H1 (cell line): ENCODE data around the gene MGAT5. TPM values are rescaled to one million over a fixed set of nuclear protein-coding genes. Genes with fewer than 3 reads are reported as not detected.

ENCODE experiments used
- CTCF ChIA-PET: fragments of 300-600 bp; sonication (Branson Sonifier 250); formaldehyde crosslinking; loops from one replicate; lab custom pipeline; 2021; ENCODE audit not compliant: partially characterized antibody; lab: Charles Lee
- POLR2A ChIA-PET: fragments of 300-600 bp; sonication (Branson Sonifier 250); formaldehyde crosslinking; loops from one replicate; lab custom pipeline; 2021; ENCODE audit warnings: inconsistent platforms; ENCODE audit not compliant: partially characterized antibody; lab: Charles Lee
- DNase-seq, 2 experiments: peaks; one replicate each; pipeline versions ENCODE4 v3.0.0 to v3.0.0-alpha.2; 2010 to 2022; ENCODE audit warnings: low spot score in 2 of 2, low read depth in 1 of 2, mixed read lengths in 1 of 2
- FAIRE-seq: peaks from 2 replicates; lab custom pipeline; 2011; peaks lifted over from hg19 to GRCh38; lab: Jason Lieb, UNC
- H2AFZ ChIP-seq: 2 replicates; pipeline ENCODE4 v1.8.1; 2012; ENCODE audit warnings: low read length, inconsistent platforms
- H2AK5ac ChIP-seq: 2 replicates; pipeline ENCODE4 v1.6.1; 2013; ENCODE audit warnings: low read depth, low read length
- H2BK120ac ChIP-seq: replicated peaks from 2 replicates; pipeline ENCODE3; 2013; ENCODE audit warnings: low read depth, low read length, inconsistent platforms
- H2BK12ac ChIP-seq: 2 replicates; pipeline ENCODE4 v1.6.1; 2013; ENCODE audit warnings: low read depth, low read length
- H2BK15ac ChIP-seq: 2 replicates; pipeline ENCODE4 v1.6.1; 2013; ENCODE audit warnings: low read length
- H2BK20ac ChIP-seq: 2 replicates; pipeline ENCODE4 v1.6.1; 2013; ENCODE audit warnings: low read length
- H2BK5ac ChIP-seq: 2 replicates; pipeline ENCODE4 v1.6.1; 2013; ENCODE audit warnings: low read depth, low read length
- H3K14ac ChIP-seq: 2 replicates; pipeline ENCODE4 v1.6.1; 2013; ENCODE audit warnings: inconsistent platforms; ENCODE audit not compliant: insufficient read length
- H3K18ac ChIP-seq: 2 replicates; pipeline ENCODE4 v1.6.1; 2013; ENCODE audit warnings: low read length; ENCODE audit errors: extremely low read depth
- H3K23ac ChIP-seq: 2 replicates; pipeline ENCODE4 v1.6.1; 2013; ENCODE audit warnings: inconsistent platforms; ENCODE audit not compliant: insufficient read length
- H3K23me2 ChIP-seq: 2 replicates; pipeline ENCODE4 v1.6.1; 2013; ENCODE audit warnings: low read depth, low read length
- H3K27ac ChIP-seq: 2 replicates; pipeline ENCODE4 v1.6.1; 2011; ENCODE audit warnings: low read depth, low read length, inconsistent platforms
- H3K27me3 ChIP-seq, 4 experiments: replicated peaks in 1 of 4; 1 replicate in 1 of 4; 2 replicates in 3 of 4; pipeline versions ENCODE4 v1.6.1 to v1.8.1; 2011 to 2013; ENCODE audit warnings: low read length in 3 of 4, mild to moderate bottlenecking in 3 of 4, inconsistent platforms in 2 of 4, mixed read lengths in 2 of 4, moderate library complexity in 1 of 4; ENCODE audit not compliant: control insufficient read depth in 3 of 4, insufficient read depth in 3 of 4; ENCODE audit errors: extremely low read depth in 1 of 4
- H3K36me3 ChIP-seq, 4 experiments: 2 replicates each; pipeline versions ENCODE4 v1.6.1 to v1.8.1; 2011 to 2013; ENCODE audit warnings: mild to moderate bottlenecking in 4 of 4, low read length in 3 of 4, moderate library complexity in 2 of 4, control low read depth in 1 of 4, inconsistent platforms in 1 of 4; ENCODE audit not compliant: insufficient read depth in 4 of 4, control insufficient read depth in 2 of 4
- H3K4ac ChIP-seq: replicated peaks from 2 replicates; pipeline ENCODE3; 2013; ENCODE audit warnings: low read length, low read depth, mixed read lengths, inconsistent platforms; ENCODE audit not compliant: insufficient read length
- H3K4me1 ChIP-seq, 4 experiments: replicated peaks in 1 of 4; 1 replicate in 1 of 4; 2 replicates in 3 of 4; pipeline versions ENCODE4 v1.6.1 to v1.8.1; 2011 to 2013; ENCODE audit warnings: low read length in 3 of 4, inconsistent platforms in 2 of 4, mixed read lengths in 1 of 4; ENCODE audit not compliant: insufficient read depth in 4 of 4, control insufficient read depth in 3 of 4
- H3K4me2 ChIP-seq, 2 experiments: 2 replicates each; pipeline versions ENCODE4 v1.6.1 to v1.8.1; 2011 to 2013; ENCODE audit warnings: low read depth in 2 of 2, low read length in 2 of 2, control low read depth in 1 of 2, inconsistent platforms in 1 of 2, mild to moderate bottlenecking in 1 of 2; ENCODE audit not compliant: insufficient read depth in 1 of 2
- H3K4me3 ChIP-seq, 4 experiments: fragments of 200-600, 300-600 bp in 1 of 4; sonication (generic), shearing (Covaris generic), sonication (Bioruptor Twin) in 1 of 4; 2 replicates each; pipeline versions ENCODE4 v1.5.1 to v1.8.1; 2011 to 2016; ENCODE audit warnings: low read length in 4 of 4, low read depth in 3 of 4, control low read depth in 2 of 4, inconsistent platforms in 2 of 4, mild to moderate bottlenecking in 2 of 4, mixed read lengths in 1 of 4, moderate library complexity in 1 of 4; ENCODE audit not compliant: insufficient read depth in 2 of 4; ENCODE audit errors: extremely low read depth in 1 of 4
- H3K56ac ChIP-seq: replicated peaks from 2 replicates; pipeline ENCODE3; 2013; ENCODE audit warnings: low read depth, mild to moderate bottlenecking, mixed read lengths, low read length, inconsistent platforms; ENCODE audit not compliant: insufficient read length
- H3K79me1 ChIP-seq: 2 replicates; pipeline ENCODE4 v1.6.1; 2013; ENCODE audit warnings: low read depth, low read length, control low read depth
- H3K79me2 ChIP-seq, 2 experiments: 2 replicates each; pipeline versions ENCODE4 v1.6.1 to v1.8.1; 2012 to 2013; ENCODE audit warnings: low read length in 2 of 2, mild to moderate bottlenecking in 2 of 2, inconsistent platforms in 1 of 2; ENCODE audit not compliant: insufficient read depth in 2 of 2, control insufficient read depth in 1 of 2
- H3K9ac ChIP-seq, 4 experiments: replicated peaks in 1 of 4; 1 replicate in 1 of 4; 2 replicates in 3 of 4; pipeline versions ENCODE4 v1.6.1 to v1.8.1; 2011 to 2013; ENCODE audit warnings: low read depth in 3 of 4, low read length in 3 of 4, control low read depth in 2 of 4, mild to moderate bottlenecking in 2 of 4, moderate library complexity in 2 of 4, inconsistent platforms in 1 of 4; ENCODE audit errors: extremely low read depth in 1 of 4
- H3K9me3 ChIP-seq, 2 experiments: 2 replicates each; pipeline versions ENCODE4 v1.6.1 to v1.8.1; 2012 to 2013; ENCODE audit warnings: mild to moderate bottlenecking in 2 of 2, moderate library complexity in 2 of 2, control low read depth in 1 of 2, inconsistent platforms in 1 of 2, low read depth in 1 of 2, low read length in 1 of 2, mixed read lengths in 1 of 2; ENCODE audit not compliant: insufficient read depth in 2 of 2
- H4K20me1 ChIP-seq, 2 experiments: replicated peaks in 1 of 2; 2 replicates each; pipeline versions ENCODE3 to v1.8.1; 2011 to 2013; ENCODE audit warnings: inconsistent platforms in 2 of 2, low read length in 2 of 2, mild to moderate bottlenecking in 1 of 2; ENCODE audit not compliant: insufficient read depth in 2 of 2, control insufficient read depth in 1 of 2
- H4K5ac ChIP-seq: 2 replicates; pipeline ENCODE4 v1.6.1; 2013; ENCODE audit warnings: low read length, low read depth, mixed read lengths, inconsistent platforms; ENCODE audit not compliant: insufficient read length
- H4K8ac ChIP-seq: 2 replicates; pipeline ENCODE4 v1.8.0; 2013; ENCODE audit warnings: mild to moderate bottlenecking, moderate library complexity, low read length, inconsistent platforms; ENCODE audit not compliant: insufficient read depth; ENCODE audit errors: extremely low read depth
- H4K91ac ChIP-seq: replicated peaks from 2 replicates; pipeline ENCODE3; 2013; ENCODE audit warnings: low read length, mixed read lengths, inconsistent platforms; ENCODE audit not compliant: insufficient read length
- BACH1 ChIP-seq: IDR thresholded peaks from 2 replicates; pipeline ENCODE4 v1.6.1; 2012; ENCODE audit warnings: low read length, improper control_type of control experiment
- BCL11A ChIP-seq, 2 experiments: IDR thresholded peaks; one replicate each; pipeline ENCODE4 v1.6.1; 2011; ENCODE audit warnings: low read depth in 2 of 2, low read length in 2 of 2, mild to moderate bottlenecking in 2 of 2
- CBX5 ChIP-seq: fragments of 300-800, 300-1000 bp; sonication (generic); IDR thresholded peaks from 2 replicates; pipeline ENCODE4 v1.7.1; 2016; ENCODE audit warnings: antibody characterized with exemption, low read length, low read depth
- E2F6 ChIP-seq: IDR thresholded peaks from 2 replicates; pipeline ENCODE4 v1.6.1; 2012; ENCODE audit warnings: inconsistent platforms
- EZH2 ChIP-seq: fragments of 200-600 bp; sonication (generic); IDR thresholded peaks from 2 replicates; pipeline ENCODE4 v1.7.1; 2012; ENCODE audit warnings: low read depth, mild to moderate bottlenecking, moderate library complexity, low read length, inconsistent platforms; ENCODE audit not compliant: severe bottlenecking
- PHF8 ChIP-seq: fragments of 200-600 bp; sonication (generic); conservative IDR thresholded peaks from 2 replicates; pipeline ENCODE4 v1.7.1; 2012; ENCODE audit warnings: low read depth, mild to moderate bottlenecking, inconsistent platforms, low read length, moderate library complexity
- POLR2A ChIP-seq, 2 experiments: IDR thresholded peaks; 1 replicate in 1 of 2; 2 replicates in 1 of 2; pipeline ENCODE4 v1.6.1; 2011; ENCODE audit warnings: low read depth in 2 of 2, low read length in 2 of 2, mild to moderate bottlenecking in 2 of 2; ENCODE audit errors: control extremely low read depth in 1 of 2
- RXRA ChIP-seq: IDR thresholded peaks from 2 replicates; pipeline ENCODE4 v1.6.1; 2011; ENCODE audit warnings: low read depth, mild to moderate bottlenecking, low read length, moderate library complexity; ENCODE audit not compliant: insufficient read depth
- SP2 ChIP-seq: IDR thresholded peaks from 2 replicates; pipeline ENCODE4 v1.6.1; 2012; ENCODE audit warnings: mild to moderate bottlenecking, low read length, inconsistent platforms
- TBP ChIP-seq: IDR thresholded peaks from 2 replicates; pipeline ENCODE4 v1.6.1; 2011; ENCODE audit warnings: low read depth, low read length, improper control_type of control experiment
- TEAD4 ChIP-seq: IDR thresholded peaks from 2 replicates; pipeline ENCODE4 v1.6.1; 2012; ENCODE audit warnings: low read depth, low read length, inconsistent platforms, mixed read lengths
- USF2 ChIP-seq: IDR thresholded peaks from 2 replicates; pipeline ENCODE4 v1.6.1; 2011; ENCODE audit warnings: low read length, improper control_type of control experiment
- WGBS, 2 experiments: shearing (Covaris generic) in 1 of 2; methylation state at CpG; one replicate each; pipeline versions ENCODE4 v1.1.6 to v1.1.7; 2013 to 2015; ENCODE audit warnings: low lambda C conversion rate in 2 of 2, mixed read lengths in 2 of 2, inconsistent platforms in 1 of 2, low coverage in 1 of 2, missing lambda C conversion rate in 1 of 2; ENCODE audit not compliant: insufficient replicate concordance in 2 of 2, insufficient coverage in 1 of 2, insufficient read length in 1 of 2; ENCODE audit errors: extremely low coverage in 1 of 2, missing lambda C conversion rate in 1 of 2; 5-methylcytosine and 5-hydroxymethylcytosine counted together
- polyA plus RNA-seq, 7 experiments: library from polyadenylated mRNA; depleted of rRNA in 3 of 7; stranded (reverse) in 5 of 7; unstranded in 2 of 7; fragments of >200 nt in 5 of 7; fragments of 200-250 nt in 2 of 7; gene quantifications; 1 replicate in 5 of 7; 2 replicates in 1 of 7; 4 replicates in 1 of 7; pipeline versions ENCODE4 v1.2.1 to v1.2.3, GENCODE V29; 2011 to 2013; ENCODE audit warnings: missing spikeins in 2 of 7, mixed read lengths in 2 of 7
- total RNA-seq: library from RNA; stranded (reverse); fragmentation: NEBNext Ultra II Directional; extraction: Animal tissue kit (Norgen Biotek cat#: 25700); gene quantifications from 2 replicates; pipeline ENCODE4 v1.2.1, GENCODE V29; 2021

Gene MGAT5
- total and polyA plus RNA-seq, 2 of the 8 experiments (the other 6 are each of a cell fraction or from before 2014, with no cell fraction given), result 11.2 to 49.2 TPM

- no peak overlapping the region for H3K18ac ChIP-seq
- CTCF ChIA-PET, result interaction anchor here (0.6 to 2.9 kb wide), 8 partner anchors 10 to 480 kb away, joined by 3 to 12 read pairs (median 4); no protein-coding TSS in a partner anchor
- 93% methylated on average over 8 of the region's 8 CpGs; no CpG with 5 or more reads in 1 of the 2 experiments for WGBS, 2 experiments
- TF ChIP-seq BACH1 (no peak), USF2 (no peak), TBP (no peak), SP2 (no peak), BCL11A (IDR thresholded peaks at IDR 0.05; ENCODE audit: low read depth in 2 of 2, low read length in 2 of 2) (no peak), RXRA (no peak), PHF8 (no peak), POLR2A (IDR thresholded peaks at IDR 0.05; ENCODE audit: control extremely low read depth in 1 of 2, low read depth in 2 of 2, low read length in 2 of 2) (no peak), EZH2 (no peak), E2F6 (no peak), CBX5 (no peak), TEAD4 (no peak)
Observed at GRCh38 chr2:134470561-134471168, 216.8 kb downstream of the MGAT5 start.

More at GRCh38 chr2:134470561-134471168, 216.8 kb downstream of the MGAT5 start:
- no peak overlapping the region for H3K56ac ChIP-seq
- no peak overlapping the region for H3K14ac ChIP-seq
- H2AK5ac ChIP-seq, result no peak overlapping the region
- FAIRE-seq (no peak), DNase-seq (peak in 1 of 2 experiments; percentile 17)
- no peak overlapping the region for H3K4me2 ChIP-seq
- no peak overlapping the region for H3K4me3 ChIP-seq
- no peaks in the 10 kb centered on the region for H3K27me3 ChIP-seq
- POLR2A ChIA-PET, result no interaction called here
- H4K8ac ChIP-seq, result no peak overlapping the region
- H3K9ac ChIP-seq, result no peak overlapping the region
- H3K23ac ChIP-seq, result no peak overlapping the region
- no peaks in the 10 kb centered on the region for H3K36me3 ChIP-seq
- H3K9me3 ChIP-seq, result no peaks in the 10 kb centered on the region
- no peaks in the 10 kb centered on the region; a peak in 1 of 7 replicates for H3K4me1 ChIP-seq
- no peak overlapping the region for H3K27ac ChIP-seq
- no peak overlapping the region for H4K91ac ChIP-seq
- no peak overlapping the region for H2BK20ac ChIP-seq
- H3K79me1 ChIP-seq, result no peaks in the 10 kb centered on the region
- H2BK15ac ChIP-seq, result no peak overlapping the region
- no peak overlapping the region for H2BK12ac ChIP-seq
- H3K79me2 ChIP-seq, result no peaks in the 10 kb centered on the region
- no peak overlapping the region for H2BK5ac ChIP-seq
- no peak overlapping the region for H4K5ac ChIP-seq
- no peak overlapping the region for H2AFZ ChIP-seq
- no peak overlapping the region for H2BK120ac ChIP-seq
- H4K20me1 ChIP-seq, result no peaks in the 10 kb centered on the region
- H3K23me2 ChIP-seq, result no peaks in the 10 kb centered on the region
- H3K4ac ChIP-seq, result no peak overlapping the region
